ENCODE measurements around the gene PRICKLE3.

Gene PRICKLE3

GRCh38 chrX:49186125-49187027 lies at the start of gene PRICKLE3:
TSS of gene PRICKLE3 (minus strand) at chrX:49186373. CDS start at chrX:49186297, 76 bp downstream.
- peak; percentile 26 for DNase-seq (ENCODE audit: low read depth)

- no peak for DNase-seq (ENCODE audit: low read depth)
Observed at GRCh38 chrX:49233887-49234555, 47.8 kb upstream of the PRICKLE3 start.

GRCh38 chrX:49233176-49233575 lies 47.0 kb upstream of the PRICKLE3 start, which contains the start of gene CACNA1F:
TSS of gene CACNA1F (minus strand) at chrX:49233340. CDS start at chrX:49233309, 31 bp downstream.
- no peak for DNase-seq (ENCODE audit: low read depth)

- no peak for DNase-seq (ENCODE audit: low read depth)
Observed at GRCh38 chrX:49232525-49232924, 46.4 kb upstream of the PRICKLE3 start.

- no peak for DNase-seq (ENCODE audit: low read depth)
Observed at GRCh38 chrX:49231333-49232000, 45.3 kb upstream of the PRICKLE3 start.

- DNase-seq (ENCODE audit: low read depth): peak; percentile 11
Observed at GRCh38 chrX:49230500-49231232, 44.5 kb upstream of the PRICKLE3 start.

- no peak for DNase-seq (ENCODE audit: low read depth)
Observed at GRCh38 chrX:49228185-49228584, 42.0 kb upstream of the PRICKLE3 start.

- DNase-seq (ENCODE audit: low read depth): no peak
Observed at GRCh38 chrX:49227726-49228125, 41.6 kb upstream of the PRICKLE3 start.

- DNase-seq (ENCODE audit: low read depth): no peak
Observed at GRCh38 chrX:49226946-49227345, 40.8 kb upstream of the PRICKLE3 start.

GRCh38 chrX:49225858-49226257 lies 39.7 kb upstream of the PRICKLE3 start:
- DNase-seq (ENCODE audit: low read depth): no peak

- no peak for DNase-seq (ENCODE audit: low read depth)
Observed at GRCh38 chrX:49221868-49222267, 35.7 kb upstream of the PRICKLE3 start.

GRCh38 chrX:49220100-49220499 lies 33.9 kb upstream of the PRICKLE3 start:
- no peak for DNase-seq (ENCODE audit: low read depth)

- DNase-seq (ENCODE audit: low read depth): no peak
Observed at GRCh38 chrX:49214996-49215526, 28.9 kb upstream of the PRICKLE3 start.

GRCh38 chrX:49214416-49214815 lies 28.2 kb upstream of the PRICKLE3 start:
- no peak for DNase-seq (ENCODE audit: low read depth)

- DNase-seq (ENCODE audit: low read depth): no peak
Observed at GRCh38 chrX:49212861-49213260, 26.7 kb upstream of the PRICKLE3 start.

- no peak for DNase-seq (ENCODE audit: low read depth)
Observed at GRCh38 chrX:49212209-49212608, 26.0 kb upstream of the PRICKLE3 start.

- DNase-seq (ENCODE audit: low read depth): no peak
Observed at GRCh38 chrX:49211074-49211473, 24.9 kb upstream of the PRICKLE3 start.

- no peak for DNase-seq (ENCODE audit: low read depth)
Observed at GRCh38 chrX:49210406-49210805, 24.2 kb upstream of the PRICKLE3 start.

- DNase-seq (ENCODE audit: low read depth): no peak
Observed at GRCh38 chrX:49209434-49210251, 23.5 kb upstream of the PRICKLE3 start.

GRCh38 chrX:49208399-49208798 lies 22.2 kb upstream of the PRICKLE3 start:
- DNase-seq (ENCODE audit: low read depth): no peak

GRCh38 chrX:49206543-49206942 lies 20.4 kb upstream of the PRICKLE3 start:
- DNase-seq (ENCODE audit: low read depth): no peak

Measured in stimulated activated CD8-positive, alpha-beta memory T cell treated with anti-CD3 and anti-CD28 coated beads, Interleukin-15, amount 100 ng/mL, for 24 hours (primary cell).